DOHH2 (cell line): ENCODE data around the gene MRPL51.

Experiments used
- H3F3A ChIP-seq: fragments of 200-600 bp; sonication (generic), shearing (Covaris generic); 2 replicates; pipeline ENCODE4 v1.6.0; 2016; ENCODE audit warnings: antibody characterized with exemption, mild to moderate bottlenecking; ENCODE audit not compliant: control insufficient read depth, insufficient read depth
- H3K27ac ChIP-seq: fragments of 200-600 bp; sonication (generic); 2 replicates; pipeline ENCODE4 v1.5.1; 2014; ENCODE audit warnings: low read depth, mild to moderate bottlenecking, low read length, moderate library complexity
- H3K27me3 ChIP-seq: fragments of 200-600 bp; sonication (generic); 2 replicates; pipeline ENCODE4 v1.6.1; 2014; ENCODE audit warnings: mild to moderate bottlenecking, low read length, mixed read lengths; ENCODE audit not compliant: control insufficient read depth
- H3K36me3 ChIP-seq: fragments of 200-600 bp; sonication (generic); 2 replicates; pipeline ENCODE4 v1.6.1; 2014; ENCODE audit warnings: mild to moderate bottlenecking, low read length, moderate library complexity, mixed read lengths; ENCODE audit not compliant: control insufficient read depth
- H3K4me1 ChIP-seq: fragments of 200-600 bp; sonication (generic); 2 replicates; pipeline ENCODE4 v1.6.1; 2014; ENCODE audit warnings: mild to moderate bottlenecking, low read length, mixed read lengths; ENCODE audit not compliant: control insufficient read depth
- H3K4me2 ChIP-seq: fragments of 200-600 bp; sonication (generic); 2 replicates; pipeline ENCODE4 v1.6.0; 2014; ENCODE audit warnings: mild to moderate bottlenecking, low read length, moderate library complexity
- H3K4me3 ChIP-seq: fragments of 200-600 bp; sonication (generic); 2 replicates; pipeline ENCODE4 v1.5.1; 2014; ENCODE audit warnings: mild to moderate bottlenecking, low read length, mixed read lengths
- H3K79me2 ChIP-seq: fragments of 200-600 bp; sonication (generic); 2 replicates; pipeline ENCODE4 v1.6.1; 2014; ENCODE audit warnings: mild to moderate bottlenecking, low read length, mixed read lengths; ENCODE audit not compliant: control insufficient read depth
- H3K9me2 ChIP-seq: fragments of 200-600 bp; sonication (generic); replicated peaks from 2 replicates; pipeline ENCODE4 v1.6.1; 2014; ENCODE audit warnings: mild to moderate bottlenecking, low read length, mixed read lengths; ENCODE audit not compliant: control insufficient read depth
- H3K9me3 ChIP-seq: fragments of 200-600 bp; sonication (generic); 2 replicates; pipeline ENCODE4 v1.6.1; 2014; ENCODE audit warnings: antibody characterized with exemption, low read length, mixed read lengths; ENCODE audit not compliant: control insufficient read depth, insufficient read depth
- H4K20me1 ChIP-seq: fragments of 200-600 bp; sonication (generic); 2 replicates; pipeline ENCODE4 v1.6.0; 2014; ENCODE audit warnings: low read depth, mild to moderate bottlenecking, antibody characterized with exemption, low read length, moderate library complexity; ENCODE audit not compliant: control insufficient read depth, insufficient read depth
- EZH2phosphoT487 ChIP-seq: fragments of 200-600 bp; sonication (generic); IDR thresholded peaks from 2 replicates; pipeline ENCODE4 v1.6.1; 2017; ENCODE audit warnings: borderline replicate concordance, mild to moderate bottlenecking, antibody characterized with exemption, low read length, moderate library complexity, mixed read lengths
- TF ChIP-seq, protein P1 (sequence below): fragments of 200-600 bp; sonication (generic); IDR thresholded peaks from one replicate; pipeline ENCODE4 v1.5.1; 2014; ENCODE audit warnings: antibody characterized with exemption, mild to moderate bottlenecking, low read depth, low read length; ENCODE audit not compliant: poor library complexity, severe bottlenecking

Gene MRPL51

GRCh38 chr12:6523708-6524107 is 30.6 kb upstream of the MRPL51 start:
- H3K27ac ChIP-seq, result no peak overlapping the region
- H3K36me3 ChIP-seq, result peaks cover 95% of the 10 kb centered on the region
- no peaks in the 10 kb centered on the region for H3K9me2 ChIP-seq
- peaks cover 3% of the 10 kb centered on the region; the same call in 1 of the 2 replicates for H3K79me2 ChIP-seq
- H3K4me3 ChIP-seq, result no peak overlapping the region
- no peak overlapping the region for H3K4me2 ChIP-seq
- no peaks in the 10 kb centered on the region for H3K4me1 ChIP-seq
- no peaks in the 10 kb centered on the region for H4K20me1 ChIP-seq
- no peaks in the 10 kb centered on the region for H3K27me3 ChIP-seq
- no peaks in the 10 kb centered on the region for H3K9me3 ChIP-seq
- TF ChIP-seq EZH2phosphoT487, result no peak
- TF ChIP-seq, protein P1, sequence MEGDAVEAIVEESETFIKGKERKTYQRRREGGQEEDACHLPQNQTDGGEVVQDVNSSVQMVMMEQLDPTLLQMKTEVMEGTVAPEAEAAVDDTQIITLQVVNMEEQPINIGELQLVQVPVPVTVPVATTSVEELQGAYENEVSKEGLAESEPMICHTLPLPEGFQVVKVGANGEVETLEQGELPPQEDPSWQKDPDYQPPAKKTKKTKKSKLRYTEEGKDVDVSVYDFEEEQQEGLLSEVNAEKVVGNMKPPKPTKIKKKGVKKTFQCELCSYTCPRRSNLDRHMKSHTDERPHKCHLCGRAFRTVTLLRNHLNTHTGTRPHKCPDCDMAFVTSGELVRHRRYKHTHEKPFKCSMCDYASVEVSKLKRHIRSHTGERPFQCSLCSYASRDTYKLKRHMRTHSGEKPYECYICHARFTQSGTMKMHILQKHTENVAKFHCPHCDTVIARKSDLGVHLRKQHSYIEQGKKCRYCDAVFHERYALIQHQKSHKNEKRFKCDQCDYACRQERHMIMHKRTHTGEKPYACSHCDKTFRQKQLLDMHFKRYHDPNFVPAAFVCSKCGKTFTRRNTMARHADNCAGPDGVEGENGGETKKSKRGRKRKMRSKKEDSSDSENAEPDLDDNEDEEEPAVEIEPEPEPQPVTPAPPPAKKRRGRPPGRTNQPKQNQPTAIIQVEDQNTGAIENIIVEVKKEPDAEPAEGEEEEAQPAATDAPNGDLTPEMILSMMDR, result no peak
- peaks cover 6% of the 10 kb centered on the region for H3F3A ChIP-seq

- H3K4me1 ChIP-seq, result no peaks in the 10 kb centered on the region
- no peak overlapping the region for H3K4me3 ChIP-seq
- no peaks in the 10 kb centered on the region for H4K20me1 ChIP-seq
- H3K27me3 ChIP-seq, result no peaks in the 10 kb centered on the region
- no peak overlapping the region for H3K27ac ChIP-seq
- peaks cover 3% of the 10 kb centered on the region; the same call in 1 of the 2 replicates for H3K79me2 ChIP-seq
- no peaks in the 10 kb centered on the region for H3K9me2 ChIP-seq
- H3K9me3 ChIP-seq, result no peaks in the 10 kb centered on the region
- no peak overlapping the region for H3K4me2 ChIP-seq
- H3F3A ChIP-seq, result peaks cover 8% of the 10 kb centered on the region; the same call in 1 of the 2 replicates
- TF ChIP-seq EZH2phosphoT487, result no peak
- TF ChIP-seq, protein P1, result no peak
- peaks cover 91% of the 10 kb centered on the region for H3K36me3 ChIP-seq
Measured at GRCh38 chr12:6522193-6522592, 29.1 kb upstream of the MRPL51 start.

- peaks cover 88% of the 10 kb centered on the region for H3K36me3 ChIP-seq
Measured at GRCh38 chr12:6520186-6520585, 27.1 kb upstream of the MRPL51 start.

More at GRCh38 chr12:6520186-6520585, 27.1 kb upstream of the MRPL51 start:
- H3K79me2 ChIP-seq, result peaks cover 5% of the 10 kb centered on the region
- no peak overlapping the region for H3K4me3 ChIP-seq
- H3K9me3 ChIP-seq, result no peaks in the 10 kb centered on the region
- TF ChIP-seq, protein P1, result no peak
- no peak for TF ChIP-seq EZH2phosphoT487
- no peaks in the 10 kb centered on the region for H3K27me3 ChIP-seq
- H3K4me1 ChIP-seq, result no peaks in the 10 kb centered on the region
- peaks cover 8% of the 10 kb centered on the region; the same call in 1 of the 2 replicates for H3F3A ChIP-seq
- H3K27ac ChIP-seq, result no peak overlapping the region
- no peak overlapping the region for H3K4me2 ChIP-seq
- H4K20me1 ChIP-seq, result no peaks in the 10 kb centered on the region
- no peaks in the 10 kb centered on the region for H3K9me2 ChIP-seq
